K562 (cell line): ENCODE measurements around the gene GSTA2.

Experiments used
- CEBPB ChIP-seq: fragments of 450-650 bp; IDR thresholded peaks from 2 replicates; pipeline ENCODE4 v1.6.1; 2016; ENCODE audit warnings: missing genetic modification characterization, missing compliant biosample characterization
- MAFK ChIP-seq: IDR thresholded peaks from 2 replicates; pipeline ENCODE4 v1.6.1; 2011; ENCODE audit warnings: low read length, improper control_type of control experiment
- MEIS2 ChIP-seq: fragments of 450-650 bp; IDR thresholded peaks from 2 replicates; pipeline ENCODE4 v1.6.1; 2014; ENCODE audit warnings: mild to moderate bottlenecking; ENCODE audit not compliant: partially characterized antibody
- POLR2A ChIP-seq: fragments of 450-650 bp; conservative IDR thresholded peaks from 2 replicates; pipeline ENCODE4 v1.6.1; 2016
- POLR2AphosphoS2 ChIP-seq: IDR thresholded peaks from 2 replicates; pipeline ENCODE4 v1.6.1; 2012; ENCODE audit warnings: low read length, improper control_type of control experiment
- ZNF311 ChIP-seq: fragments of 250-450 bp; sonication (Bioruptor Pico); IDR thresholded peaks from 2 replicates; pipeline ENCODE4 v1.4.0; 2020; ENCODE audit warnings: mild to moderate bottlenecking, moderate library complexity
- TF ChIP-seq, protein P1 (sequence below): fragments of 250-450 bp; sonication (Bioruptor Pico); IDR thresholded peaks from 2 replicates; pipeline ENCODE4 v1.5.1; 2021; ENCODE audit warnings: mild to moderate bottlenecking
- TF ChIP-seq, protein P2 (sequence below): sonication (generic); formaldehyde crosslinking; IDR thresholded peaks from 2 replicates; pipeline ENCODE4 v1.8.0; 2022; ENCODE audit warnings: missing genetic modification reagents, mild to moderate bottlenecking, borderline replicate concordance
- TF ChIP-seq, protein P3 (sequence below): sonication (generic); formaldehyde crosslinking; IDR thresholded peaks from 2 replicates; pipeline ENCODE4 v1.8.1; 2023; ENCODE audit warnings: mild to moderate bottlenecking, missing genetic modification reagents

DNA sequence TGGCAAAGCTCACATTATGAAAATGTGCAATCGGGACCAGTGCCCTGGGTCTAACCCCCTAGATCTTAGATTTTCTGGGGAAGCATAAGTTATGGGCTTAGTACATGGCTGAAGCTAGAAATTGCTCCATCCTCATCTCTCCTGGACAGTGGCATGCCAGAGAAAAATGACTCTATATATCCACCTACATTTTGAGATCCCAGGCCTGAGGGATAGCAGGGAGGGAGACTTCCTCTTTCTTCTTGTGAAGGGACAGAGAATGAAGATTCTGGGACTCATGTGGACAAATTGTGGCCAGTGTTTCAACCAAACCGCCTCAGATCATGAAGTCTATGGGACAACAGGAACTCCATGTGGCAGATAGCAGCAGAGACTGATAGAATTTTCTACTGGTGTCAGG lies 35.4 kb downstream of the GSTA2 start:
- TF ChIP-seq, protein P1, sequence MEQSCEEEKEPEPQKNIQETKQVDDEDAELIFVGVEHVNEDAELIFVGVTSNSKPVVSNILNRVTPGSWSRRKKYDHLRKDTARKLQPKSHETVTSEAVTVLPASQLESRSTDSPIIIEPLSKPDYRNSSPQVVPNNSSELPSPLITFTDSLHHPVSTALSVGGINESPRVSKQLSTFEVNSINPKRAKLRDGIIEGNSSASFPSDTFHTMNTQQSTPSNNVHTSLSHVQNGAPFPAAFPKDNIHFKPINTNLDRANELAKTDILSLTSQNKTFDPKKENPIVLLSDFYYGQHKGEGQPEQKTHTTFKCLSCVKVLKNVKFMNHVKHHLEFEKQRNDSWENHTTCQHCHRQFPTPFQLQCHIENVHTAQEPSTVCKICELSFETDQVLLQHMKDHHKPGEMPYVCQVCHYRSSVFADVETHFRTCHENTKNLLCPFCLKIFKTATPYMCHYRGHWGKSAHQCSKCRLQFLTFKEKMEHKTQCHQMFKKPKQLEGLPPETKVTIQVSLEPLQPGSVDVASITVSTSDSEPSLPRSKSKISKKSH = no peak
- TF ChIP-seq POLR2AphosphoS2 = no peak
- TF ChIP-seq POLR2A = no peak
- no peak for TF ChIP-seq MAFK
- TF ChIP-seq CEBPB = no peak
- TF ChIP-seq, protein P2, sequence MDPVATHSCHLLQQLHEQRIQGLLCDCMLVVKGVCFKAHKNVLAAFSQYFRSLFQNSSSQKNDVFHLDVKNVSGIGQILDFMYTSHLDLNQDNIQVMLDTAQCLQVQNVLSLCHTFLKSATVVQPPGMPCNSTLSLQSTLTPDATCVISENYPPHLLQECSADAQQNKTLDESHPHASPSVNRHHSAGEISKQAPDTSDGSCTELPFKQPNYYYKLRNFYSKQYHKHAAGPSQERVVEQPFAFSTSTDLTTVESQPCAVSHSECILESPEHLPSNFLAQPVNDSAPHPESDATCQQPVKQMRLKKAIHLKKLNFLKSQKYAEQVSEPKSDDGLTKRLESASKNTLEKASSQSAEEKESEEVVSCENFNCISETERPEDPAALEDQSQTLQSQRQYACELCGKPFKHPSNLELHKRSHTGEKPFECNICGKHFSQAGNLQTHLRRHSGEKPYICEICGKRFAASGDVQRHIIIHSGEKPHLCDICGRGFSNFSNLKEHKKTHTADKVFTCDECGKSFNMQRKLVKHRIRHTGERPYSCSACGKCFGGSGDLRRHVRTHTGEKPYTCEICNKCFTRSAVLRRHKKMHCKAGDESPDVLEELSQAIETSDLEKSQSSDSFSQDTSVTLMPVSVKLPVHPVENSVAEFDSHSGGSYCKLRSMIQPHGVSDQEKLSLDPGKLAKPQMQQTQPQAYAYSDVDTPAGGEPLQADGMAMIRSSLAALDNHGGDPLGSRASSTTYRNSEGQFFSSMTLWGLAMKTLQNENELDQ (CRISPR knock-in tag) = no peak
- TF ChIP-seq ZNF311 (CRISPR knock-in tag) = no peak
- TF ChIP-seq MEIS2 = no peak
- TF ChIP-seq, protein P3, sequence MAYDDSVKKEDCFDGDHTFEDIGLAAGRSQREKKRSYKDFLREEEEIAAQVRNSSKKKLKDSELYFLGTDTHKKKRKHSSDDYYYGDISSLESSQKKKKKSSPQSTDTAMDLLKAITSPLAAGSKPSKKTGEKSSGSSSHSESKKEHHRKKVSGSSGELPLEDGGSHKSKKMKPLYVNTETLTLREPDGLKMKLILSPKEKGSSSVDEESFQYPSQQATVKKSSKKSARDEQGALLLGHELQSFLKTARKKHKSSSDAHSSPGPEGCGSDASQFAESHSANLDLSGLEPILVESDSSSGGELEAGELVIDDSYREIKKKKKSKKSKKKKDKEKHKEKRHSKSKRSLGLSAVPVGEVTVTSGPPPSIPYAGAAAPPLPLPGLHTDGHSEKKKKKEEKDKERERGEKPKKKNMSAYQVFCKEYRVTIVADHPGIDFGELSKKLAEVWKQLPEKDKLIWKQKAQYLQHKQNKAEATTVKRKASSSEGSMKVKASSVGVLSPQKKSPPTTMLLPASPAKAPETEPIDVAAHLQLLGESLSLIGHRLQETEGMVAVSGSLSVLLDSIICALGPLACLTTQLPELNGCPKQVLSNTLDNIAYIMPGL = no peak
